HepG2 (cell line): ENCODE measurements around the gene LDAH. TPM values are rescaled to one million over a fixed set of nuclear protein-coding genes. Genes with fewer than 3 reads are reported as not detected.

Source experiments
- AGO1 ChIP-seq: fragments of 200-400 bp; formaldehyde crosslinking; IDR thresholded peaks from 2 replicates; pipeline ENCODE4 v1.6.1; 2017; ENCODE audit warnings: mild to moderate bottlenecking, low read depth, low read length, moderate library complexity; ENCODE audit not compliant: poor library complexity, severe bottlenecking
- CHD4 ChIP-seq: fragments of 200-600 bp; sonication (generic); IDR thresholded peaks from 2 replicates; pipeline ENCODE4 v1.7.0; 2017; ENCODE audit warnings: mild to moderate bottlenecking, low read length, borderline replicate concordance
- DBP ChIP-seq: sonication (generic); formaldehyde crosslinking; IDR thresholded peaks from 2 replicates; pipeline ENCODE4 v1.4.0; 2020; ENCODE audit warnings: missing genetic modification reagents; ENCODE audit errors: not compliant biosample characterization
- NRL ChIP-seq: sonication (generic); formaldehyde crosslinking; IDR thresholded peaks from 2 replicates; pipeline ENCODE4 v1.5.0; 2020; ENCODE audit warnings: missing genetic modification reagents, mild to moderate bottlenecking, moderate library complexity, borderline replicate concordance
- PAF1 ChIP-seq: IDR thresholded peaks from 2 replicates; pipeline ENCODE4 v1.6.1; 2016; ENCODE audit warnings: missing genetic modification reagents, missing compliant biosample characterization
- PCBP2 ChIP-seq: fragments of 200-400 bp; formaldehyde crosslinking; optimal IDR thresholded peaks from 2 replicates; pipeline ENCODE3; 2018; ENCODE audit warnings: low read length, low read depth; ENCODE audit not compliant: poor library complexity, severe bottlenecking
- SMYD3 ChIP-seq: sonication (generic); formaldehyde crosslinking; IDR thresholded peaks from 2 replicates; pipeline ENCODE4 v1.8.1; 2023; ENCODE audit warnings: mild to moderate bottlenecking, missing genetic modification reagents
- STAG1 ChIP-seq: sonication (generic); formaldehyde crosslinking; IDR thresholded peaks from 2 replicates; pipeline ENCODE4 v1.4.0; 2020; ENCODE audit warnings: missing genetic modification reagents
- SUZ12 ChIP-seq: fragments of 150-350 bp; IDR thresholded peaks from 2 replicates; pipeline ENCODE4 v1.6.1; 2014; ENCODE audit warnings: low read depth, low read length
- ZNF101 ChIP-seq: sonication (generic); formaldehyde crosslinking; IDR thresholded peaks from 2 replicates; pipeline ENCODE4 v1.4.0; 2020; ENCODE audit warnings: mild to moderate bottlenecking, low read depth, missing genetic modification reagents, borderline replicate concordance
- ZNF138 ChIP-seq: sonication (generic); formaldehyde crosslinking; IDR thresholded peaks from 2 replicates; pipeline ENCODE4 v1.5.0; 2020; ENCODE audit warnings: mild to moderate bottlenecking, low read depth, missing genetic modification reagents
- ZNF251 ChIP-seq: sonication (generic); formaldehyde crosslinking; IDR thresholded peaks from 2 replicates; pipeline ENCODE4 v1.9.0; 2021; ENCODE audit warnings: mild to moderate bottlenecking, missing genetic modification reagents
- ZNF264 ChIP-seq: sonication (generic); formaldehyde crosslinking; IDR thresholded peaks from 2 replicates; pipeline ENCODE4 v1.4.0; 2020; ENCODE audit warnings: missing genetic modification reagents
- ZNF367 ChIP-seq: sonication (generic); formaldehyde crosslinking; IDR thresholded peaks from 2 replicates; pipeline ENCODE4 v1.4.0; 2020; ENCODE audit warnings: missing genetic modification reagents, borderline replicate concordance
- ZNF567 ChIP-seq: sonication (generic); formaldehyde crosslinking; IDR thresholded peaks from 2 replicates; pipeline ENCODE4 v1.8.1; 2023; ENCODE audit warnings: mild to moderate bottlenecking, missing genetic modification reagents, borderline replicate concordance
- ZNF614 ChIP-seq: IDR thresholded peaks from 2 replicates; pipeline ENCODE4 v1.6.1; 2018; ENCODE audit warnings: missing biosample characterization, missing genetic modification reagents, inconsistent platforms, borderline replicate concordance
- ZNF816 ChIP-seq: sonication (generic); formaldehyde crosslinking; IDR thresholded peaks from 2 replicates; pipeline ENCODE4 v1.8.0; 2022; ENCODE audit warnings: missing genetic modification reagents, mild to moderate bottlenecking, borderline replicate concordance
- polyA plus RNA-seq, 8 experiments: library from polyadenylated mRNA; depleted of rRNA in 3 of 8; stranded (reverse) in 7 of 8; unstranded in 1 of 8; fragments of >200 nt; fragmentation: Illumina TruSeq in 4 of 8; extraction: Trizol in 4 of 8; gene quantifications; 2 replicates each; pipeline versions ENCODE4 v1.2.1 to v1.2.3, GENCODE V29; 2011 to 2016; ENCODE audit warnings: low read depth in 4 of 8, missing spikeins in 1 of 8, mixed read lengths in 1 of 8; ENCODE audit not compliant: insufficient read depth in 1 of 8
- total RNA-seq, 5 experiments: library from RNA; depleted of rRNA; stranded (reverse); fragments of >200 nt; fragmentation: Illumina TruSeq; extraction: Trizol; gene quantifications; 2 replicates each; pipeline ENCODE4 v1.2.3, GENCODE V29; 2016; ENCODE audit warnings: low read depth in 1 of 5
- TF ChIP-seq, protein P1 (sequence below): sonication (generic); formaldehyde crosslinking; IDR thresholded peaks from 2 replicates; pipeline ENCODE4 v1.4.0; 2020; ENCODE audit warnings: mild to moderate bottlenecking, missing genetic modification reagents
- TF ChIP-seq, protein P2 (sequence below): sonication (generic); formaldehyde crosslinking; IDR thresholded peaks from 2 replicates; pipeline ENCODE4 v1.4.0; 2020; ENCODE audit warnings: mild to moderate bottlenecking, missing genetic modification reagents

The LDAH gene
- total and polyA plus RNA-seq, 2 of the 13 experiments (the other 11 are each of a cell fraction or from before 2014, with no cell fraction given): 28.8 to 46.2 TPM

GRCh38 chr2:20677301-20678085, 145.4 kb downstream of the LDAH start (continued):
- TF ChIP-seq AGO1 (no peak), ZNF614 (no peak), ZNF264 (no peak), SMYD3 (CRISPR knock-in tag) (no peak), ZNF138 (CRISPR knock-in tag) (no peak), PAF1 (CRISPR knock-in tag) (no peak), ZNF101 (CRISPR knock-in tag) (no peak), ZNF816 (CRISPR knock-in tag) (no peak), DBP (CRISPR knock-in tag) (no peak), CHD4 (no peak), STAG1 (CRISPR knock-in tag) (peak; percentile 12; the same call in 1 of the 2 replicates), ZNF367 (CRISPR knock-in tag) (no peak), ZNF251 (no peak), SUZ12 (no peak), ZNF567 (no peak), NRL (CRISPR knock-in tag) (0 out of 2 replicates have a peak, but pooled peaks have one; percentile 46), PCBP2 (no peak)
- TF ChIP-seq, protein P1, sequence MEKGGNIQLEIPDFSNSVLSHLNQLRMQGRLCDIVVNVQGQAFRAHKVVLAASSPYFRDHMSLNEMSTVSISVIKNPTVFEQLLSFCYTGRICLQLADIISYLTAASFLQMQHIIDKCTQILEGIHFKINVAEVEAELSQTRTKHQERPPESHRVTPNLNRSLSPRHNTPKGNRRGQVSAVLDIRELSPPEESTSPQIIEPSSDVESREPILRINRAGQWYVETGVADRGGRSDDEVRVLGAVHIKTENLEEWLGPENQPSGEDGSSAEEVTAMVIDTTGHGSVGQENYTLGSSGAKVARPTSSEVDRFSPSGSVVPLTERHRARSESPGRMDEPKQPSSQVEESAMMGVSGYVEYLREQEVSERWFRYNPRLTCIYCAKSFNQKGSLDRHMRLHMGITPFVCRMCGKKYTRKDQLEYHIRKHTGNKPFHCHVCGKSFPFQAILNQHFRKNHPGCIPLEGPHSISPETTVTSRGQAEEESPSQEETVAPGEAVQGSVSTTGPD (CRISPR knock-in tag): no peak
- TF ChIP-seq, protein P2, sequence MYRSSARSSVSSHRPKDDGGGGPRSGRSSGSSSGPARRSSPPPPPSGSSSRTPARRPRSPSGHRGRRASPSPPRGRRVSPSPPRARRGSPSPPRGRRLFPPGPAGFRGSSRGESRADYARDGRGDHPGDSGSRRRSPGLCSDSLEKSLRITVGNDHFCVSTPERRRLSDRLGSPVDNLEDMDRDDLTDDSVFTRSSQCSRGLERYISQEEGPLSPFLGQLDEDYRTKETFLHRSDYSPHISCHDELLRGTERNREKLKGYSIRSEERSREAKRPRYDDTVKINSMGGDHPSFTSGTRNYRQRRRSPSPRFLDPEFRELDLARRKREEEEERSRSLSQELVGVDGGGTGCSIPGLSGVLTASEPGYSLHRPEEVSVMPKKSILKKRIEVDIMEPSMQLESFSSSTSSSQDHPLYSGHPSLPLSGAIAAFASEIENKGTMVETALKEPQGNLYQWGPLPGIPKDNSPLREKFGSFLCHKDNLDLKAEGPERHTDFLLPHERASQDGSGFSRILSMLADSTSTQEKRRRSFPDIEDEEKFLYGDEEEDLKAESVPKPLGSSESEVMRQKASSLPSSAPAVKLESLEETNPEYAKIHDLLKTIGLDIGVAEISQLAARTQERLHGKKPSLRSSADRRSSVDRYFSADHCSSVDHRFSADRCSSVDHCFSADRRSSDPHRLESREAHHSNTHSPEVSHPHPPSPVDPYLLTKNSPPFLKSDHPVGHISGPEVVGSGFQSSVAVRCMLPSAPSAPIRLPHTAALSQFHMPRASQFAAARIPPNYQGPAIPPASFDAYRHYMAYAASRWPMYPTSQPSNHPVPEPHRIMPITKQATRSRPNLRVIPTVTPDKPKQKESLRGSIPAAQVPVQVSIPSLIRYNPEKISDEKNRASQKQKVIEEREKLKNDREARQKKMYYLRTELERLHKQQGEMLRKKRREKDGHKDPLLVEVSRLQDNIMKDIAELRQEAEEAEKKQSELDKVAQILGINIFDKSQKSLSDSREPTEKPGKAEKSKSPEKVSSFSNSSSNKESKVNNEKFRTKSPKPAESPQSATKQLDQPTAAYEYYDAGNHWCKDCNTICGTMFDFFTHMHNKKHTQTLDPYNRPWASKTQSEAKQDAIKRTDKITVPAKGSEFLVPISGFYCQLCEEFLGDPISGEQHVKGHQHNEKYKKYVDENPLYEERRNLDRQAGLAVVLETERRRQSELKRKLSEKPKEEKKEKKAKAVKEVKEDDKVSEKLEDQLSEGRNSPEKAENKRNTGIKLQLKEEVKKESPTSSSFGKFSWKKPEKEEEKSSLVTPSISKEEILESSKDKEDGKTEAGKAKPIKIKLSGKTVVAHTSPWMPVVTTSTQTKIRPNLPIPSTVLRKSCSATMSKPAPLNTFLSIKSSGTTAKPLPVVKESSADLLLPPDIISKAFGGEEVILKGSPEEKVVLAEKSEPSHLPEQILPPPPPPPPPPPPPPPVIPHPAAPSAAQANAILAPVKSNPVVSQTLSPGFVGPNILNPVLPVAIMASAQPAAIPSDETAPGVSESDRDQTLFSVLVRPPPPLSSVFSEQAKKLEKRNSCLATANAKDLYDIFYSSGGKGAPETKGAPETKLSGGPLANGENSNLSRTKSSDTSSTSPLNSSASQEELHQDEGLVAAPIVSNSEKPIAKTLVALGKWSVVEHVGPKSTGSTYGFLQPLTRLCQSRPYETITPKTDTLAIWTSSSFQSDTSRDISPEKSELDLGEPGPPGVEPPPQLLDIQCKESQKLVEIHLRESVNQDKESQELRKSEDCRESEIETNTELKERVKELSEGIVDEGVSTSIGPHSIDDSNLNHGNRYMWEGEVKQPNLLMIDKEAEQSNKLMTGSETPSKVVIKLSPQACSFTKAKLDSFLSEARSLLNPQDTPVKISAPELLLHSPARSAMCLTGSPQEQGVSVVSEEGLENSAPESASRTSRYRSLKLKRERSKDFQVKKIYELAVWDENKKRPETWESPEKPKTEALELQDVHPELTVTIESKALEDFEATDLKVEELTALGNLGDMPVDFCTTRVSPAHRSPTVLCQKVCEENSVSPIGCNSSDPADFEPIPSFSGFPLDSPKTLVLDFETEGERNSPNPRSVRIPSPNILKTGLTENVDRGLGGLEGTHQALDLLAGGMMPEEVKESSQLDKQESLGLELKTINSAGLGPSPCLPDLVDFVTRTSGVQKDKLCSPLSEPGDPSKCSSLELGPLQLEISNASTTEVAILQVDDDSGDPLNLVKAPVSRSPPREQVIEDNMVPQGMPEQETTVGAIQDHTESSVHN (CRISPR knock-in tag): no peak
